H7 (cell line): Measurements from ENCODE around the gene RALGAPA2. TPM values are rescaled to one million over a fixed set of nuclear protein-coding genes. Genes with fewer than 3 reads are reported as not detected.

Experiments used
- DNase-seq: peaks from one replicate; pipeline ENCODE4 v3.0.0; 2012
- H3K27me3 ChIP-seq: 2 replicates; pipeline ENCODE4 v1.6.0; 2011; ENCODE audit warnings: mild to moderate bottlenecking, low read length; ENCODE audit not compliant: control insufficient read depth, insufficient read depth
- H3K36me3 ChIP-seq: replicated peaks from 2 replicates; pipeline ENCODE4 v1.5.1; 2011; ENCODE audit warnings: low read length; ENCODE audit not compliant: control insufficient read depth, insufficient read depth
- H3K4me3 ChIP-seq: 2 replicates; pipeline ENCODE4 v1.5.1; 2011; ENCODE audit warnings: low read depth, mild to moderate bottlenecking, control low read depth, low read length, moderate library complexity; ENCODE audit not compliant: insufficient read depth
- total RNA-seq: library from RNA; depleted of rRNA; stranded (reverse); fragments of >200 nt; shearing (Covaris generic); gene quantifications from 2 replicates; pipeline ENCODE4 v1.2.3, GENCODE V29; 2014

RALGAPA2 gene
- total RNA-seq, 1 experiment from 2014 or later, result 6.1 TPM

DNA sequence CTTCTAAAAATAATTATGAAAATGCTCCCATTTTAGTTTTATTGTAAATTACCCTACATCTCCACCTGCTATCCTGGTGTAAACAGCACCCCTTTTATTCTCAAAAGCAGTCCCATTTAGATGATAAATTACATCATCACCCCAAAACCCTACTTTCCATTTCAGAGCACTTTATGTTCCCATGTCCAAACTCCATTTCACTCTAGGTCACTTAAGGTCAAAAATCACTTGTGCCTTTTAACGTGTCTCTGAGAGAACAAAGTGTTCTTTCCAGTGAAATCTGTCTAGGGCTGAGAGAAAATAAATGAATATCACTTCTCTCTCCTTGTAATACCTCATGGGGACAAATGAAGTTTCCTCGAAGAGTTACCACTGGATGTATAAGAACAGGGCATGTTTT is 187.2 kb downstream of the RALGAPA2 start:
- no peak for DNase-seq
- no peaks in the 10 kb centered on the region; the same call in 1 of the 2 replicates for H3K36me3 ChIP-seq
- no peaks in the 10 kb centered on the region for H3K27me3 ChIP-seq
- H3K4me3 ChIP-seq, result no peak overlapping the region

DNA sequence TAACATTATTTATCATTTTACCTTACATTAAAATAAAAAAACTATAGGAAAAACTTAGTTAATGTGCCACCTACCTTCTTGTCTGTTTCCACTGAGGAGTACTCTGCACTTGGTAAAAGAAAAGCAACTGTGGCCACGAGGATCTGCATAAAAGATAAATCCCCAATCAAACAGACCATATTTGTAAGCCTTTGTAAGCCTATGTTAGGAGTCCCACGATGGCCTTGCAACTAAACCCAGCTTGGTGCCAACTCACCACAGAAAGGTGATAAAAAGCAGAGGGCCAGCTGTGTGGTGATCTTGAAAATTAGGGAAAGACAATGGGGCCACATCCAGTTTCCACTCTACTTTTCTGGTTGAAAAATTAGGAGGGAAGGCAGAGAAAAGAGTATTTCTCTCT is 187.7 kb downstream of the RALGAPA2 start:
- Histone ChIP-seq H3K36me3 (no peaks in the 10 kb centered on the region; the same call in 1 of the 2 replicates), H3K27me3 (no peaks in the 10 kb centered on the region), H3K4me3 (no peak overlapping the region)
- no peak for DNase-seq

DNA sequence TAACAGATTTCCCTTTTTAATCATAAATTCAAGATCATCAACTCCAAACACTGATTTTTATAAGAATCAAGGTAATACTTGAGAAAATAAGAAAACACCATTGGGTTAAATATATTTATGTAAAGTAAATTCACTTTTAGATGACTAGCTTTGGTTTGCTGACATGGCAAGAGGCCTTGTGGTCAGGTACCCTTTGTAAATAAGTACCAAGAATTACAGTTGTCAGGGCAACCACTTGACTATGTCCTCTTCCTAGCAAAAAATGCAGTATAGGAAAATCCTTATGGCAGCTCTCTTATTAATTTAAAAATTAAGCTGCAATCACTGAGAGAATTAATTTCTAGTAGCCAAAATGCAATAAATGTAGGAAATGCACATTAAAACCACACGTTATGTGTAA is 190.7 kb downstream of the RALGAPA2 start:
- no peaks in the 10 kb centered on the region for H3K36me3 ChIP-seq
- H3K4me3 ChIP-seq, result no peak overlapping the region
- no peaks in the 10 kb centered on the region for H3K27me3 ChIP-seq
- no peak for DNase-seq

DNA sequence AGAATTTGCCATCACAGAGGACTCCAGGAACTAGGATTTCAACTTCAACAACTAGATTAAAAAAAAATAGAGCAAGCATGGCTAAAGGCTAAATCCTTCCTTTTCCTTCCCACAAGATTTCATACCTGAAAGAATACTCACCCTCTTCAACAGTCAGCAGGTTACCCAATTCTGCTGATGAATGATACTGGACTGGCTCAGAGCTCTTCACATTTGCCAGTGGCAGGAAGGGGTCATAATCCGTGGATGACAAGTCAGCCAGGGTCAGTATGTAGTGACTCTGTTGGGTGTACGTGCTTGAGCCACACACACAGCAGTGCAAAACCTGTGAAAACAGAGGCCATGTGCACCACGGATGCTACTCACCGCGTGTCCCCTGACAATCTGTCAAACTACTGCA is 191.7 kb downstream of the RALGAPA2 start:
- no peak for DNase-seq
- Histone ChIP-seq H3K4me3 (no peak overlapping the region), H3K27me3 (no peaks in the 10 kb centered on the region), H3K36me3 (no peaks in the 10 kb centered on the region; the same call in 1 of the 2 replicates)

DNA sequence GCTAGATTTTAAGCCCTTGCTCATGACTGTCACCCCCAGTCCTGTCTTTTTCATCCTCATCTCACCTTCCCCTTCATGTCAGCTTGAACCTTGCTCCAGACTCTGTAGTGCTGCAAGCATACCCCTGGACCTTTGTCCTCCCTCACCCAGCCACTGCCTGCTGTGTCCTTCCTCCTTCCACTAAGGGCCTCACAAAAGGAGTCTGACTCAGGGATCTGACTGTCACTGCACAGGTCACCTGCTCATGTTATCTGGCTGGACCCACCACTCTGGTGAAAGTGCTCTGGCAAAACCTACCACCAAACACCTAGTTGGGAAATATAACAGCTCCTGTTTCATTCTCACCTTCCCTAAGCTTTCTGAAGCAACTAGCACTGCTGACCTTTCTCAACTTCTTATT is 193.2 kb downstream of the RALGAPA2 start:
- DNase-seq, result no peak
- H3K36me3 ChIP-seq, result no peaks in the 10 kb centered on the region; the same call in 1 of the 2 replicates
- H3K4me3 ChIP-seq, result no peak overlapping the region
- H3K27me3 ChIP-seq, result no peaks in the 10 kb centered on the region

DNA sequence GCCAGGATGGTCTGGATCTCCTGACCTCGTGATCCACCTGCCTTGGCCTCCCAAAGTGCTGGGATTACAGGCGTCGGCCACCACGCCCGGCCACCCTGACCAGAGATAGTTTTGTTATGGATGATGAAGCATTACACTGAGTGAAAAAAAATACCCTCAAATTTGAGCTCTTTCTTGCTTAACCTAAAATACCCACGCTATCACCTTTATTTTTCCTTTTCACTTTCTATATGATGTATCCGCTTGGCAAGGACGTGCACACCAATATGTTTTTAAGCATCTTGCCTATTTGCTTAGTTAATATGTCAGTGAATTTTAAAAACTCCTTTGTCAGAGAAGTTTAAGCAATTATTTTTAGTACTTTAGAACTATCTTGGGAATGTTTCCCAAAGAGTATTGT is 194.2 kb downstream of the RALGAPA2 start:
- Histone ChIP-seq H3K36me3 (no peaks in the 10 kb centered on the region; the same call in 1 of the 2 replicates), H3K4me3 (no peak overlapping the region), H3K27me3 (no peaks in the 10 kb centered on the region)
- DNase-seq, result no peak

DNA sequence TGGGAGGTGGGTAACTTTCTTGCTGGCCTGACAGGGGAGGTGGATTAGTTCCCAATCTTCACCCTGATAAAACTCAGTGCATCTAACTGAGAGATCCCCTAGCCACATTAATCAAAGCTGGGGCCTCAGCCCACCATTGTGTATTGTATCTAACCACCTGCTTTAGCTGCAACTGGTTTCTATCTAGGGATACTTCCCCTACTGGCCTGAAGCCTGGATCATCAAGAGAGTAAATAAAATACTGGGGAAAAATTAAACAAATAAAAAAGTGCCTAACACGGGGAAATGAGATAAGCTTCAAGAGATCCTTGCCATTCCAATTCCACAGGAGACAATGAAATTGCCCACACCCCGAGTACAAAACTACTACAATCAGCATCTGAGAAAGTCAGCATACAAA is 195.1 kb downstream of the RALGAPA2 start:
- no peak for DNase-seq
- Histone ChIP-seq H3K4me3 (no peak overlapping the region), H3K27me3 (no peaks in the 10 kb centered on the region), H3K36me3 (peaks cover 1% of the 10 kb centered on the region)

DNA sequence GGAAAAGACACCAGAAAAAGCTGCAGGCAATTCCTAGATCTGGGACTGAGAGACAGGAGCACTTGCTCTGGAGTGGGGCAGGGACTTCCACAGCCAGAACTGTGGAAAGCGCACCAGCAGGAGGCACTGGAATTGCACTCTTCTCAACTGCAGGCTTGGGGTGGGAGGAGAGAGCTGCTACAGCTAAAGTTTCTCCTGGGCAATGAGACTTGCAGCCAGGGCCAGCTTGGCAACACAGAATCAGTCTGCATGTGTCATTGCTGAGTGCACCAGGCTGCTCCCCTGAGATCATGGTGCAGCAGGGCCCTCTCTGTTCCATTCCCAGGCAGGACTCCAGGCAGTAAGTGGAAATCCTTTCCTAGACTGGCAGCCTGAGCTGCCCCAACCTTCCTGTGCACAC is 198.7 kb downstream of the RALGAPA2 start:
- no peak for DNase-seq
- Histone ChIP-seq H3K36me3 (peaks cover 1% of the 10 kb centered on the region), H3K4me3 (no peak overlapping the region), H3K27me3 (no peaks in the 10 kb centered on the region)

DNA sequence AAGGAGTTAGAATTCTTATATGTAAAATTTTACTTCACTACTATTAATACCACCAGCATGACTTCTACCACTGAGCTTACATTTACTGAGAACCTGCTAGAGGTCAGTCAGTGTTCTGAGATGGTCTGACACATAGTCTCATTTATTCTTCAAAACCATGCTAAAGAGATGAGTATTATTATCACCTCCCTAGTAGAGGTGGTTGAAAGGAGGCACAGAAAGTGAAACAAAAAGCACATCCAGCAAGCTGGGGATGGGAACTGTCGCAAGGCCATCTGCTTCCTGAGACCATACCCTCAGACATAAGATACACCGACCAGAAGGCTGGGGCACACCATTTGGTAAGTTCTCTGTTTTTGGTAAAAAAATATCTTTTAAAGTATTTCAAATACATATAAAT is 206.9 kb downstream of the RALGAPA2 start:
- no peaks in the 10 kb centered on the region for H3K27me3 ChIP-seq
- H3K4me3 ChIP-seq, result no peak overlapping the region
- H3K36me3 ChIP-seq, result peaks cover 2% of the 10 kb centered on the region; the same call in 1 of the 2 replicates
- DNase-seq, result no peak

DNA sequence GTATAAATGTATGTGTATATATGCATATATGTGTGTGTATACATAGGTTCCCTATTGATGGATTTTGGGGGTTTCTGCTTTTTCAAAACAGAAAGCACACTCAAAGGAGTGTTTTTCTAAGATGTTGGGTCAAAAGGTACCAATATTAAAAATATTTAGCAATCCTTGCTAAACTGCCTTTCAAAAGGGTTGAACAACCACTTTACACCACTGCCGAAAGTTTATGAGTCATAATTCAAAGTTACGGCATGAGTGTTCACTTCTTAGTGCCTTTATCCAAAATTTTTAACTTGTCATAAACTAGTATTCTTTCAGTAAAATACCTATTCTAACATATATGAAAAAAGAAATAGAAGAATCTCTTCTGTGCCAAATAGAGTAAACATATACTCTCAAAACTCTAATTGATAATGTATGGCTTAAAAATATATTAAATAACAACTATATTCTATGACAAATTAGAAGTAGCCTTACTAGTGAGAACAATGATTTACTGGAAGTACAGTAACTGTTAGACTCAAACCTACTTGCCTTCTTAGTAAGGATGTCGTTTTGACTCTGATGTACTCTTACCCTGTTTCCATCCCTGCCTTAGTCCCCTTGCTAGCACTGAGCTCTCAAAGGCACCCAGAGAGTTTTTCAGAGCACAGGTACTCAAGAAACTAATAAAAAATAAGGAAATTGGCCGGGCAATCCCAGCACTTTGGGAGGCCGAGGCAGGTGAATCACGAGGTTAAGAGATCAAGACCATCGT is 208.5 kb downstream of the RALGAPA2 start:
- H3K4me3 ChIP-seq, result no peak overlapping the region
- DNase-seq, result no peak
- no peaks in the 10 kb centered on the region for H3K27me3 ChIP-seq
- H3K36me3 ChIP-seq, result peaks cover 2% of the 10 kb centered on the region; the same call in 1 of the 2 replicates

DNA sequence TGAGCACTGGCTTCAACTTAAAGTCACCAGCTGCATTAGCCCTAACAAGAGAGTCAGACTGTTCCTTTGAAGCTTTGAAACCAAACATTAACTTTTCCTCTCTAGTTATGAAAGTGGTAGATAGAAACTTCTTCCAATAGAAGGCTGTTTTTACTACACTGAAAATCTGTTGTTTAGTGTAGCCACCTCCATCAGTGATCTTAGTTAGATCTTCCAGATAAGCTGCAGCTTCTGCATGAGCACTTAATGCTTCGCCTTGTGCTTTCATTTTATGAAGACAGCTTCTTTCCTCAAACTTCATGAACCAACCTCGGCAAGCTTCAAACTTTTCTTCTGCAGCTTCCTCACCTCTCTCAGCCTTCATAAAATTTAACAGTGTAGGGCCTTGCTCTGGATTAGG is 211.3 kb downstream of the RALGAPA2 start:
- no peaks in the 10 kb centered on the region for H3K27me3 ChIP-seq
- no peak for DNase-seq
- H3K36me3 ChIP-seq, result peaks cover 2% of the 10 kb centered on the region; the same call in 1 of the 2 replicates
- no peak overlapping the region for H3K4me3 ChIP-seq

DNA sequence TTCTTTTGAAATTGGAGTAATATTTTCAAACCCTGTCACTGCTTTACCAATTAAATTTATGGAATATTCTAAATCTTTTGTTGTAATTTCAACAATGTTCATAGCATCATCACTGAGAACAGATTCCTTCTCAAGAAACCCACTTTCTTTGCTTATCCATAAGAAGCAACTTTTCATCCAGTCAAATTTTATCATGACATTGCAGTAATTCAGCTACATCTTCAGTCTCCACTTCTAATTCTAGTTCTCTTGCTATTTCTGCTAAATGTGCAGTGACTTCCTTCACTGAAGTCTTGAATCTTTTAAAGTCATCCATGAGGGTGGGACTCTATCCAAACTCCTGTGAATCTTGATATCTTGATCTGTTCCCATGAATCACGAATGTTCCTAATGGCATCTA is 212.1 kb downstream of the RALGAPA2 start:
- Histone ChIP-seq H3K36me3 (peaks cover 2% of the 10 kb centered on the region; the same call in 1 of the 2 replicates), H3K4me3 (no peak overlapping the region), H3K27me3 (no peaks in the 10 kb centered on the region)
- no peak for DNase-seq

DNA sequence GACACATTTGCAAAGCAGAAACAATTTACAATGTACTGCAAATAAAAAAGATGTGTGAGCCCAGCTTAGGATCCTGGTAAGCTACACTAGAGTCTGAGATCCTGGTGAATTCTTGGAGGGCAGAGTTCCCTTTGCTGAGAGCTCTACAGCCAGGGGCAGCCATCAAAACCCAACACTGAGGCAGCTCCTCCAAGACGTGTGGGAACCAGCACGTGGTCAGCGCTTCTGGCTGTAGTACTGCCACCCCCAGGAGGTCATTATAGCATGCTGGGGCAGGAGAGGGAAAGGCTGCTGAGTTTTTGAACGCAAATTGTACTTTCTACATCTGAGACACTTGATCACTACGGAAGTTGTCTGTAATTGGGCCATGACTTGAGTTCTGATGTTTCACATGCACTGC is 213.0 kb downstream of the RALGAPA2 start:
- Histone ChIP-seq H3K36me3 (peaks cover 2% of the 10 kb centered on the region; the same call in 1 of the 2 replicates), H3K4me3 (no peak overlapping the region), H3K27me3 (no peaks in the 10 kb centered on the region)
- no peak for DNase-seq

DNA sequence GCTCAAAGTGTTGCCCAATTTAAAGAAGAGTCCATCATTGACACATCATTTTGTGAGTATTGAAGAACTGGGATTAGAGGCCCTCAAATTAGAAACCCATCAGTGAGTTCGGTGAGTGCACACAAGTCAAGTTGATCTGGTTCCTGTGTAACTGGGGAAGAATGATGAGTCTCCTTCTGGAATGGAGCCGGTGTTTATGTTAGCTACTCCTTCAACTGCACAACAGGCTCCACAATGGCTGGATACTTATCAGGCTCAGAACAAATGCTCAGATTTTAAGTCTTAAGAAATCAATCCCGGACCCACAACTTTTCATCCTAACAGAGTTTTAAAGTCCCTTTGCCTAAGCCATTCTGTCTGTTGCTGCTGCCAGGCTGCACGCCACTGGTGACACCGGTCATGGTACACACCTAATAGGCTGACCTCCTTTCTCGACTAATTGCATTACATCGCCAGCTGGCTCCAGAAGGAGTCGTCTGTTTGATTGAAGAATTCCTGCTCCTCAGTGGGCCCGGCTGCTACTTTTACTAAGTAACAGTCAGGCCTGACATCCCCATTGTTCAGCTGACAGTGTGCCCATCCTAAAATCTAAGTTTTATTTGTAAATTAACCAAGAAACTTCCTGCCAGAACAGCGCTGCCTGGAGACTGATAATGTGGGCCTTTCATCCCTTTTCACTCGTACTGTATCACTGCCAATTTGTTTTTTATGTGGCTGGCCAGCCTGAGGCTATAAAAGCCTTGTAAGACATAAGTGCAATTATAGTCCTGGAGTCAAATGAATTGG is 214.2 kb downstream of the RALGAPA2 start:
- Histone ChIP-seq H3K36me3 (peaks cover 2% of the 10 kb centered on the region; the same call in 1 of the 2 replicates), H3K4me3 (no peak overlapping the region), H3K27me3 (no peaks in the 10 kb centered on the region)
- no peak for DNase-seq
